Measurements from ENCODE around the gene LSM12.

DNA sequence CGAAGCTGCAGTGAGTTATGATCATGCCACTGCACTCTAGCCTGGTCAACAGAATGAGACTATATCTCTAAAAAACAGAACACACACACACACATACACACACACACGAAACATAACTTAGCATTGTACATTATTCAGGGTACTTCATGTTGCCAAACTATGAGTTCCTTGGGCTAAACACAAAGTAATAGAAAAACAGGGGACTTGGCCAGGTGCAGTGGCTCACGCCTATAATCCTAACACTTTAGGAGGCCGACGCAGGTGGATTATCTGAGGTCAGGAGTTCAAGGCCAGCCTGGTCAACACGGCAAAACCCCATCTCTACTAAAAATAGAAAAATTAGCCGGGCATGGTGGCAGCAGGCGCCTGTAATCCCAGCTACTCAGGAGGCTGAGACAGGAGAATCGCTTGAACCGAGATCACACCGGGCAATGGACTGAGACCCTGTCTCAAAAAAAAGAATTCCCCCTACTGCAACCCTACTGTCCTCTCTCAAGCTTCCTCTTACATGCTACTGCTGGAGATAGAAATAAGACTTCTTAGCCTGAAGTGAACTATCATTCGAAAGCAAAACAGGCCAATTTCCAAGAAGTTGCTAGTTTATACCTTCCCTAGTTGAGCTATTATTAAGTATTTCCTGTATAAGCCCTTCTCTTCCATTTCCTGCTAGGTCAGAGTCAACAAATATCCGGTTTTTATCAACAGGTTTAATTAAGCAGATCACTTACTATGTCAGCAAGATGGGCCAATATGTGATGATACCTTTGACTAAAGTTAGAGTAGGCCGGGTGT, 7.2 kb downstream of the LSM12 start:
- no peak for TF ChIP-seq POLR2A (IDR thresholded peaks at IDR 0.05)
- TF ChIP-seq, protein P1, sequence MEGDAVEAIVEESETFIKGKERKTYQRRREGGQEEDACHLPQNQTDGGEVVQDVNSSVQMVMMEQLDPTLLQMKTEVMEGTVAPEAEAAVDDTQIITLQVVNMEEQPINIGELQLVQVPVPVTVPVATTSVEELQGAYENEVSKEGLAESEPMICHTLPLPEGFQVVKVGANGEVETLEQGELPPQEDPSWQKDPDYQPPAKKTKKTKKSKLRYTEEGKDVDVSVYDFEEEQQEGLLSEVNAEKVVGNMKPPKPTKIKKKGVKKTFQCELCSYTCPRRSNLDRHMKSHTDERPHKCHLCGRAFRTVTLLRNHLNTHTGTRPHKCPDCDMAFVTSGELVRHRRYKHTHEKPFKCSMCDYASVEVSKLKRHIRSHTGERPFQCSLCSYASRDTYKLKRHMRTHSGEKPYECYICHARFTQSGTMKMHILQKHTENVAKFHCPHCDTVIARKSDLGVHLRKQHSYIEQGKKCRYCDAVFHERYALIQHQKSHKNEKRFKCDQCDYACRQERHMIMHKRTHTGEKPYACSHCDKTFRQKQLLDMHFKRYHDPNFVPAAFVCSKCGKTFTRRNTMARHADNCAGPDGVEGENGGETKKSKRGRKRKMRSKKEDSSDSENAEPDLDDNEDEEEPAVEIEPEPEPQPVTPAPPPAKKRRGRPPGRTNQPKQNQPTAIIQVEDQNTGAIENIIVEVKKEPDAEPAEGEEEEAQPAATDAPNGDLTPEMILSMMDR (IDR thresholded peaks at IDR 0.05), result no peak

Measured in uterus (tissue), 2 donors.